Central memory CD4-positive, alpha-beta T cell (primary cell): ENCODE measurements around the gene SPTBN5.

Source experiments
- DNase-seq: peaks from one replicate; pipeline ENCODE4 v3.0.0; 2022

The SPTBN5 gene

GRCh38 chr15:41903782-41904181, 9.9 kb upstream of the SPTBN5 start:
- DNase-seq, result no peak

DNA sequence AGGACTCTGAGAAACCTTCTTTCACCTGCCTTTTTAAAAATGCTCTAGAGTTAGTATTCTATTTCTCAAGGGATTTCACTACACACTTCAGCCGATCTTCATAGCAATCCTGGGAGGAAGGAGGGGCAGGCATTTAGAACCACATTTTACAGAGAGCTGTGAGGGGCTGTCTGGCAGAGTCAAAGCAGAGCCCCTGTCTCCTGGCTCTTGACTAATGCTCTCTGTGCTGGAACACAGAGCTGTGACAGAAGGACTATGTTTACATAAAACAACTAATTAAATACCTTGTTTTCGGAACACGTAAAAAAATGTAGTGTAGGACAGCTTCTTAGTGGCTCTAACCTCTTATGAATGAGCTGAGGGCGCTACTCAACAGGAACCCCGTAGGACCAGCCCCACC, 7.6 kb upstream of the SPTBN5 start:
- DNase-seq, result no peak

GRCh38 chr15:41900526-41901380, 6.9 kb upstream of the SPTBN5 start:
- no peak for DNase-seq

DNA sequence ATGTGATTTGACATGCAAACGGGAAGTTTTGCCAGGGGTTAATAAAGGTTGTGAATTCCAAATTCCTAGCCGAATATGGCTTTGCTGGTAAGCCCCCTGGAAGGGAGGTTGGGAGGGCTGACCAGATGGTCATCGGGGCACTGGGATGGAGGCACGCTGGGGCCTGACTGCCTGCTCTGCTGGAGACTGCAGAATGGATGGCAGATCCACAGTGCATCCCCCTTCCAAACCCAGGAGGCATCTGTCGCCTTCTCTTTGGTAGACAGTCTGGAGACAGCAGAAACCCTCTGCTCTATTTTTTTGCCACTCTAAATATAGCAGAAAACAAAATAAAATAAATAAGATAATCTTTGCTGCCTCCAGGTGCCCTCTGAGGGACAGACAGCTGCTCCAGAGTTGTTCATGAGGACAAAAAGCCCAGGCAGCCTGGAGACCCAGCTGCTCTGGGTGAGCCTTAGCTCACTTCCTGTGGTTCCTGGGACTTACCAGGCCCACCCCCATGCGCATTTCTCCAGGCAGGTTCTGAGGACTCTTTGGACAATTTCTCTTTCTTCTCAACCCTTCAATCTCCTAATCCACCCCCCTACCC, 6.1 kb upstream of the SPTBN5 start:
- no peak for DNase-seq

- DNase-seq, result no peak
These were observed 3.5 kb upstream of the SPTBN5 start for GRCh38 chr15:41897363-41897799.

DNA sequence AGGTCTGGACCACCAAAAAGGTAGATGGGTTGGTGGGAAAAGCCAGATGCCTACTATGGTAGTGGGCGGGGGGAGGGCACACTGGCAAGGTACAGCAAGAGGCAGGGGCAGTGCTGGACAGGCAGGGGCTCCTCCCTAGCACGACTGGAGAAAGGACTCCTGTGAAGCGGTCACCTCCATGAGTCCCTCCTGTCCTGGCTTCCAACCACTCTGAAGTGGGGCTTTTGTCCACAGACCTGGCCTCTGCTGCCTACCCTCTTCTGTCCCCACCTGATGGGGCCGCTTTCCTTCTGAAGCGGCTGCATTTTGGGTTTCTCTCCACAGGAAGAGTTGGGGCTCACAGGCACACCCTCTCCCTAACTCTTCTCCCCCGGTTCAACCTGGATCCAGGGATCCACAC, 2.7 kb upstream of the SPTBN5 start:
- no peak for DNase-seq

DNA sequence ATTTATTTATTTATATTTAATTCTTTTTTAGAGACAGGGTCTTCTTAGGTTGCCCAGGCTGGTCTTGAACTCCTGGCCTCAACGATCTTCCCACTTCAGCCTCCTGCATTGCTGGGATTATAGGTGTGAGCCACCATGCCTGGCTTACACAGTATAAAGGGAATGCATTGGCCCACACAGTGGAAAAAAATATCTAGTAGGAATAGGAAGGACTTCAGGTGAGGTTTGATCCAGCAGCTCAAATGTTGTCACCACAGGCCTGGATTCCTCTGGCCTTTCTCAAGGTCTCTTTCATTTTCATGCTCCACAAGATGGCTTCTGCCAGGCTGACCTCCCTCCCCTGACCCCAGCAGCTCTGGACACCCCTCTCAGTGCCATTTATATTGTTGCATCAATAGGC, 2.1 kb upstream of the SPTBN5 start:
- DNase-seq, result no peak

- no peak for DNase-seq
These were observed 1.6 kb upstream of the SPTBN5 start for GRCh38 chr15:41895491-41895890.

DNA sequence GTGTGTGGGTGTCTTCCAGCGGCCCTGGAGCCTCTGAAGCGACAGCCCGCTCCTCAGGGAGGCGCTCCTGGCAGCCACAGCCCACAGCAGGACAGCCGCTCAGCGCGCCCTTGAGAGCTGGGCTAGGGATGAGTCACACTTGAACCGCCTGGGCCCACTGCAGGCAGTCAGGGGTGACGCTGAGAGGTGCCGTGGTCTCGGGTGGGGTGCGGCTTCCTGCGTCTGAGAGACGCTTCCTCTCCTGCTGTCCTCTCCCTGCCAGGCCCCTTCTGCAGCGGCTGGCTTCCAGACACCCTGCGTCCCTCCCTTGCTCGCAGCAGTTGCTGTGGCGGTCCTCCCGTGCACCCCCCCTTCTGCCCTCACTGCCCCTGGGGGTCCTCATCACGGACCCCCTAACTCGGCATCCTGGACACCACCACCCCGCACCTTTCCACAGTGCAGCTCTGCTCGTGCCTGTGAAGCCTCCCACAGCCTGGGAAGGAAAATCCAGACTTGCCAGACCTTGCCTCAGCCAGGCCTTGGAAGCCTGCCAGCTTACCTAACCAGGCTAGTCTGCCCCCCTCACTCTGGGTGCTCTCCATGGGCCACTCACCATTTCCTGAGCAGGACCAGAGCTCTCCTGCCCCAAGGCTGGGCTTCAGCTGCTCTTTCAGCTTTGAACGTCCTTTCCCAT, 1.1 kb upstream of the SPTBN5 start:
- DNase-seq, result peak; percentile 92

GRCh38 chr15:41894251-41894790, 468 bp upstream of the SPTBN5 start:
- no peak for DNase-seq

DNA sequence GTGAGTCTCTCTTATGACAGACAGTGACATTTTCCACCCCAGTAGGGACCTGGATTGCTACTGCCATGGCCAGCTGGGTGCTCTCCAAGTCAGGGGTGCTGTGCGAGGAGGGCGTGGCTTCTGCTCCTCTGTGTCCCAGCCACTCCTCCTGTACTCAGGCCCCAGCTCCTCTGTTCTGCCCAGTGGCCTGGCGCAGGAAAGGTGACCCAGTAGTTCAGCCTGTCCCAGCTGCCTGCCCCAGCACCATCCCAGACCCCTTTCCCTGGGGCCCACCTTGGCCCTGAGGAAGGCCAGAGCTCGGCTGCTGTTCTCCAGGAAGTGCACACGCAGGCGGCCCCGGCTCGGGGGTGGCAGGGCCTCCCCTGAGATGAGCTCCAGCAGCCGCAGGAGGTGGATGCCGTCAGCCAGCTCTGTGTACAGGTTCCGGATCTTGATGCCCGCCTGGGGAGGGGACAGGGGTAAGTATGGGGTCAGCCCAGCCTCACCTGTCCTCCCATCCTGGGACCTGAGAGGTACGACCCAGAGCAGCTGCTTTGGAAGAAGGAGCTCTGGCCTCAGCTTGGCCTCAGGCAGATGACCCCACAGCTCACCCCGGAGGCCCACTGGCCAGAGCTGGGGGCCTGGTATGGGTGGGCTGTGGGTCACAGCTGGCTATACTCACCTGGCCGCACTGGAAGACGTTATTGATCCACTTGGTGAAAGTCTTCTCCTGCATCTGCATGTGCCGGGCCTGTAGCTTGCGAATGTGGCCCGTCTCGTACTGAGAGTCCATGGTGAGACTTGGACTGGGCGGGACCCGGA, 1.0 kb downstream of the SPTBN5 start:
- DNase-seq, result peak; percentile 45

GRCh38 chr15:41891946-41892345, 1.9 kb downstream of the SPTBN5 start:
- no peak for DNase-seq

- no peak for DNase-seq
These were observed 2.6 kb downstream of the SPTBN5 start for GRCh38 chr15:41891226-41891625.

- DNase-seq, result no peak
These were observed 3.7 kb downstream of the SPTBN5 start for GRCh38 chr15:41890050-41890690.

DNA sequence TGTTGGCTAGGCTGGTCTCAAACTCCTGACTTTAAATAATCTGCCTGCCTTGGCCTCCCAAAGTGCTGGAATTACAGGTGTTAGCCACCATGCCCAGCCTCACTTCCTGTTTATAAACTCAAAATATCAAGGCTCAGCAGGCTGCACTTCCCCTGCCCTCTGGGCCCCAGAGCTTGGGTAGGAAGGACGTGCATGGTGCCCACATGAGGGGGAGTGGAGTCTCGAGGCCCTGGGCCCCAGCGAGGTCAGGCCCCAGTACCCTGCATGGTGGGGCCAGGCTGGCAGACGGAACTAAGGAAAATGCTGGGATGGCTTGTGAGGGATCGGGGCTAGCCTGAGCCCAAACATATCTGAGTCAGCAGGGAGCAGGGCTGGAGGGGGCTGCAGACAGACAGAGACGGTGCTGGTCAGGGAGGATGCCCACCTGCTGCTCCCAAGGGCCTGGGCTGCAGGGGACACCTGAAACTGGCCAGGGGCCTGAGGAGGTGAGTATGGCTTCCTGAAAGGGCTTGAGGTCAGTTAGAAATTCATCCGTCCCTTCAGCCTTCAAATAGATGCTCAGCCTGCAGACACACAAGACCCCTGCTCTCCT, 5.1 kb downstream of the SPTBN5 start:
- DNase-seq, result no peak

DNA sequence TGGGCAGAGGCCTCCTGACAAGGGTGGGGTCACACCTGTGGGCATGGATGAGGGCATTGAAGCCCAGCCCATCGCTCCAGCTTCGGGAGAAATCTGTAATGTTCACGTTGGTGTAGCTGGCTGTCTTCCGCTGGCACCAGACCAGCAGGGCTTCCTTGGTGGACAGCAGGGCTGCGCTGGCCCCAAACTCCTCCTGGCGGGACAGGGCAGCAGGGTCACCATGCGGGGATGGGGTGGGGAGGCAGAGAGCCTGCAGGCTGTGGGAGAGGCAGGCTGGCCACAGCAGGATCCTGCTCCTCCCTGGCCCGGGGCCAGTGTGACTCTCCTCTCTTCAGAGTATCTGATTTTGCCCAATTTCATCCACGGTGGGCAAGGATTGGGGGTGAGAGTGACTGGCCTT, 6.0 kb downstream of the SPTBN5 start:
- DNase-seq, result no peak

- DNase-seq, result no peak
These were observed 6.7 kb downstream of the SPTBN5 start for GRCh38 chr15:41887161-41887560.

DNA sequence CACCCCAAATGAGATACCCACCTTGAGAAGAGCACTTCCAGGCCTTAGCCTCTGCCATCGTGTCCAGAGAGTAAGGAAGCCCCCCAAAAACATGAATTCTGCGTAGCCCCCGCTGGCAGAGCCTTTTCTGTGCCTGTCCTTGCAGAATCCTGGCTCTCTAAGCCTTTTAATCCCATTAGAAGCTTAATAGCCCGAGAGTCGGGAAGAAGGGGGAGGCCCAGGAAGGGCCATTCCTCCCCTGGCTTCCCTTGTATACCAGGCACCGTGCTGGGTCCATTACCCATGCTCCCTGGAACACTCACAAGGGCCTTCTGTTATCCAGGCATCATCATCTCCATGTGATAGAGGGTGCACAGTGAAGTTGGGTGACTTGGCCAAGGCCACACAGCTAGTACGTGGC, 7.1 kb downstream of the SPTBN5 start:
- no peak for DNase-seq

GRCh38 chr15:41885841-41886240, 8.0 kb downstream of the SPTBN5 start:
- no peak for DNase-seq

DNA sequence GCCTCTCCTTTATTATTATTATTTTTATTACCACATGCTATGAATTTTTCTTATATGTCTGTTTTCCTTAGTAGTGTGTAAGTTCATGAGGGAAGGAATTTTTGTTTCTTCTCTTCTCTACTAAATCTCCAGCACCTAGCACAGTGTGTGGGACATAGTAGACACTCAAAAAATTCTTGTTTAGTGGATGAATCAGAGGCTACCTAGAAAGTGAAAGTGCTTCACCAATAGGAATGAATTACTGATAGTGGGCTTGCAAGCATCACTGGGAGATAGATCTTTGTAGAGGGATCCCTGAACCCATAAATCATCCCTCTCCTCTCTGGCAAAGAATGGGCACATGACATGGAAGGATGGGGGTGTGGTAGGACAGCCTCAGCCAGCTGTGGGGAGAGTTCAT, 8.5 kb downstream of the SPTBN5 start:
- DNase-seq, result no peak

GRCh38 chr15:41884458-41884857, 9.4 kb downstream of the SPTBN5 start:
- no peak for DNase-seq

GRCh38 chr15:41883484-41883825, 10.4 kb downstream of the SPTBN5 start:
- DNase-seq, result no peak
